Mononuclear cell (primary cell): Measurements from ENCODE around the gene SMG6. TPM values are rescaled to one million over a fixed set of nuclear protein-coding genes. Genes with fewer than 3 reads are reported as not detected.
"Not testable (repeated sequence)": the region's sequence is repeated elsewhere in the genome, so short reads cannot be mapped to it uniquely, and the experiment has no call there.

Experiments used
- H3K27me3 ChIP-seq: 2 replicates; pipeline ENCODE4 v1.6.0; 2011; ENCODE audit warnings: low read length, control low read depth; ENCODE audit not compliant: insufficient read depth
- H3K4me1 ChIP-seq: 2 replicates; pipeline ENCODE4 v1.5.1; 2011; ENCODE audit warnings: mild to moderate bottlenecking, low read length, control low read depth; ENCODE audit not compliant: insufficient read depth
- H3K4me3 ChIP-seq: 2 replicates; pipeline ENCODE4 v1.5.1; 2011; ENCODE audit warnings: mild to moderate bottlenecking, low read length, moderate library complexity
- H3K9me3 ChIP-seq: 2 replicates; pipeline ENCODE4 v1.5.1; 2011; ENCODE audit warnings: low read depth, mild to moderate bottlenecking, control low read depth, low read length
- total RNA-seq: library from RNA; depleted of rRNA; stranded (reverse); fragments of >200 nt; gene quantifications from one replicate; pipeline ENCODE4 v1.2.3, GENCODE V29; 2012

The SMG6 gene
- total RNA-seq, 1 donor: 21.8 TPM

DNA sequence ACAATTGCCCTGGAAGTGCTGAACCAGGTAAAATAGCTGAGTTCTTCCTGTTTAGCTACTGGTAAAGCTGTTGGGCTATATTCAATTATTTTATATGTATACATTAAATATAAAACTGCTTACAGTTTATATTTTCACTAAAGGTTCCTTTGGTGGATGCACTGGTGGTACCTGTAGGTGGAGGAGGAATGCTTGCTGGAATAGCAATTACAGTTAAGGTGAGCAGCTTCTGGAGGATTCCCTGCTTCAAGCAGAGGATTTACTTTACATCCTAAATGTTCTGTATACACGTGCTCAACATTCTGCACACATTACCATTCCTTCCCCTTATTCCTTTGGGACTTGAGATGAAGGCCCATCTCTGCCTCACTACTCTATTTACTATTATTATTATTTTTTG, 17.8 kb upstream of the SMG6 start:
- Histone ChIP-seq H3K27me3 (no peaks in the 10 kb centered on the region), H3K4me1 (no peaks in the 10 kb centered on the region), H3K4me3 (no peak overlapping the region), H3K9me3 (no peaks in the 10 kb centered on the region)

DNA sequence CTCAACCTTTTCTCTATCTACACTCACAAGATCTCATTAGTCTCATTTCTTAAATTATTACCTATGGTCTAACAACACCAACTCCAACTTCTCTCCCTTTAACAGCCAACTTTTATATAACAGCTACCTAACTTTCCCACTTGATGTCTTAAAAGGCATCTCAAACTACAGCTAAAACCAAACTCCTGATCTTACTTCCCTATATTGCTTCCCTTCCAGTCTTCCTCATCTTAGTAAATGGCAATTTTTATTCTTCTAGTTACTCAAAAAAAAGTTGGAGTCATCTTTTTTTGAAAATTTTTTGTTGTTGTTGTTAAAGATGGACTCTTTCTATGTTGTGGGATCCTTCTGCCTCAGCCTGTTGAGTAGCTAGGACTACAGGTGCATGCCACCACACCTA, 15.5 kb upstream of the SMG6 start:
- Histone ChIP-seq H3K27me3 (no peaks in the 10 kb centered on the region), H3K4me1 (no peaks in the 10 kb centered on the region), H3K4me3 (no peak overlapping the region), H3K9me3 (no peaks in the 10 kb centered on the region)

DNA sequence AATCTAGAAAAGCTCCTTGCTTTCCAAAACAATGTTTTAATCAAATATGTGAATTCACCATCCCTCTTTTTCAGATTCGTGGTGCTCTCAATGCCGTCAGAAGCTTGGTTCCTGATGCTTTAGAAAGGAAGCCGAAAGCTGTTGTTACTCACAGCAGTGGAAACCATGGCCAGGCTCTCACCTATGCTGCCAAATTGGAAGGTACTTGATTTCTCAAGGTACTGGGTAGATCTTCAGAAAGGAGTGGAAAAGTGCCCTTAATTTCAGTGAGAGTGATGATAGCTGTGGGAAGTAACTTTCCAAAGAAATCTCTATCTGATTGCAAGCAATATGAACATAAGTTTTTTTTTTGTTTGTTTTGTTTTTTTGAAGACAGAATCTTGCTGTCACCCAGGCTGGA, 14.2 kb upstream of the SMG6 start:
- no peaks in the 10 kb centered on the region for H3K9me3 ChIP-seq
- H3K4me3 ChIP-seq: no peak overlapping the region
- no peaks in the 10 kb centered on the region for H3K4me1 ChIP-seq
- H3K27me3 ChIP-seq: no peaks in the 10 kb centered on the region

DNA sequence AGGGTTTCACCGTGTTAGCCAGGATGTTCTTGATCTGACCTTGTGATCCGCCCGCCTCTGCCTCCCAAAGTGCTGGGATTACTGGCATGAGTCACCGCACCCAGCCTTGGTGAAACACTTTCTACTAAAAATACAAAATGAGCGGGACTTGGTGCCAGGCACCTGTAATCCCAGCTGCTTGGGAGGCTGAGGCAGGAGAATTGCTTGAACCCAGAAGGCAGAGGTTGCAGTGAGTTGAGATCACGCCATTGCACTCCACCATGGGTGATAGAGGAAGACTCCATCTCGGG, 13.3 kb upstream of the SMG6 start:
- not testable (repeated sequence) for H3K27me3 ChIP-seq, H3K9me3 ChIP-seq, H3K4me3 ChIP-seq, H3K4me1 ChIP-seq

DNA sequence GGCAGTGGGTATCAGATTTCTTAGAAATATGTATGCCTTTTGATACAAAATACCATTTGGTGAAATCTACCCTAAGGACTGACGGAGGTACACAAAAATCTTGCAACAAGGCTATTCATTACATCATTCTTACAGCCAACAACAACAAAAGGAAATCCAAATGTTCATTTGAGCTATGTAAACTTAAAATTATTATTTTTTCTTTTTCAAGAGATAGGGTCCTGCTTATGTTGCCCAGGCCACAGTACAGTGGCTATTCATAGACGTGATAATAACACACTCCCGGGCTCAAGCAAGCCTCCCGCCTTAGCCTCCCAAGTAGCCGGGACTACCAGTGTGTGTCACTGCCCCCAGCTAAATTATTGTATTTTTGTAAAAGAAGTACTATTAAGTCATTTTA, 9.2 kb upstream of the SMG6 start:
- Histone ChIP-seq H3K4me1 (no peaks in the 10 kb centered on the region), H3K27me3 (no peaks in the 10 kb centered on the region), H3K9me3 (no peaks in the 10 kb centered on the region), H3K4me3 (no peak overlapping the region)

DNA sequence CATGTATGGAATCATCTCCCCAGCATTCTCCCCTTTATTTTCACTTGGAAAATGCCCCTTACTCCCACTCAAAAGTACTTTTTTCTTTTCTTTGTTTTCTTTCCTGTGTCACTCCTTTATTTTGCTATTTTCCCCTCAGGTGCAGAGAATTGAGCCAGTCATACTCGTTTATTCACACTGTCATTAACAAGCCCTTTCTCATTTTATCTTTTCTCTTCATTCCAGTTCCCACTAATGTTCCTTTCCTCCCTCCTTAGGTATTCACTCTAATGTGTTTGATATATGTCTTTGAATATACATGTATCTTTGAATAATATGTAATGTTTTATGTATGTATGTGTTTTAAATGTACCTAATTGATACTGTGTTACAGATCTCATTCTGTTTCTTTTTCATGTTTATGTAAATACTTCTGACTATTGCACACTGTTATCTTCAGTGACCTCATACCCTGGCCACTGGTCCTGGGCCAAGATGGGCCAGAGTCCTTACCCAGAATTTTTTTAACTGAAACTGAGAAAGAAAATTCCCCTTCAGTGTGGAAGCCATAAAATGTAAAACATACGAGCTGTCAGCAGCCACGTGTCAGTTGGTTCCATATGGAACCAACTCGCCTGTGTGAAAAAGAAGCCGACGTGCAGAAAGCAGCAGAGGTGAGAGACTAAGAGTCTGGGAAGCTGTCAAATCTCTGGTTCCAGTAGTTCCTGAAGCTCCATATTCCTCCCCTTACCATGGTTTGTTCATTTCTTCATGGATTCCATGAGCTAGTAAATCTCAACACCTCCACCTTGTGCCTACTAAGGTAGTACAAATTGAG, 6.0 kb upstream of the SMG6 start:
- peaks cover 3% of the 10 kb centered on the region for H3K4me1 ChIP-seq
- no peaks in the 10 kb centered on the region for H3K27me3 ChIP-seq
- no peaks in the 10 kb centered on the region for H3K9me3 ChIP-seq
- H3K4me3 ChIP-seq: no peak overlapping the region

DNA sequence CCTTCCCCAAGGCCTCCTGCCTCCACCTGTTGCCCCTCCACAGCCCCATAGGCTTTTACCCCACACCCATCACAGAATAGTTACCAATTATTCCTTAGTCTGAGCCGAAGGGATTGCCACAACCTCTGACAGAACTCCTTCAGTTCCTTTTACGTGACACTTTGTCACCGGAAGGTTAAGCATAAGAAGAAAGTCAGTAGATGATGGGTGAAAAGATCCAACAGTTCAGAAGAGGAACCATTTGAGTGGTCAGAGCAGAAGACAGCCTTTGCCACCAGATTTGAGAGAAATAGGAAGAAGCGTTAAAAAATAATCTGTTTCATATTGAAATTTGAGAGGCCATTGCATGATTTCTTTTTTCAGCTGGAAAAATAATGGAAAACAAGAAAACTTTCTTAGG, 1.3 kb upstream of the SMG6 start:
- H3K4me3 ChIP-seq: no peak overlapping the region
- H3K27me3 ChIP-seq: no peaks in the 10 kb centered on the region
- peaks cover 21% of the 10 kb centered on the region for H3K4me1 ChIP-seq
- no peaks in the 10 kb centered on the region for H3K9me3 ChIP-seq

DNA sequence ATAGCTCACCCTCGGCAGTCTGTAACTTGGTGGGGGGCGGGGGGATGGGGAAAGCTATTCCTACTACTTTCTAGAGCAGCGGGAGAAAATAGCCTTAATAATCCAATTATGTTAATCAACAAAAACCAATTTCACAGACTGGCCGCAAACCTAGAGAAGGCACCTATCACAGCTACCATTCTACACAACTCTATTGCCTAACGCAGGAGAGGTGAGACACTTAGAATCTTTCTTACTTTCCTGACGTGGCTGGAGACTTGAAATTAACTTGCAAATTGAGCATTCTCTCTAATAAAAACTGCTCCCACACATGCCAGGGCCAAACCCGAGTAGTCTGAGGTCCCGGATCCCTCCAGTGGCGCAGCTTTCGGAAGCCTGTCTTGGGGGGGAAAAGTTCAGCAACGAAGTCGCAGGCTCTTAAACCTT, 794 bp downstream of the SMG6 start:
- Histone ChIP-seq H3K9me3 (no peaks in the 10 kb centered on the region), H3K4me1 (peaks cover 21% of the 10 kb centered on the region), H3K27me3 (no peaks in the 10 kb centered on the region), H3K4me3 (peak overlapping the region; percentile 89)

DNA sequence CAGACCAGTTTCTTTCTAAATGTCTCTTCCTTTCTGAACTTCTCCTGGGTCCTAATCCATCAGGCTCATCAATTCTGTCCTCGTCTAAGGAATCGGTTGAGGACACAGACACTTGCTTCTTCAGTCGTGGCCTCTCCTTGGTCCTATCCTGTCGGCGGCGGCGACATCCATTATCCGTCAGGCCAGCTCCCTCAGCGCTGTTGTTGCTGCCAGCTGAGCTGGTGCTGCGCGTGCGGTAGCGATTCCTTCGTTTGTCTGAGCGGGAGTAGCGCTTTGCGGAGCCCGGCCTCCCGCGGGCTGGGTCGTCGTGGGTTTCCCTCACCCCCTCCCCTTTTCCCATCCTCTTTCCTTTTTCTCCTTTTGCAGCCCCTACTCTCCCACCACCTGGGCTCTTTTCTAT, 3.8 kb downstream of the SMG6 start:
- Histone ChIP-seq H3K27me3 (no peaks in the 10 kb centered on the region), H3K4me1 (peaks cover 21% of the 10 kb centered on the region), H3K9me3 (no peaks in the 10 kb centered on the region), H3K4me3 (no peak overlapping the region)

DNA sequence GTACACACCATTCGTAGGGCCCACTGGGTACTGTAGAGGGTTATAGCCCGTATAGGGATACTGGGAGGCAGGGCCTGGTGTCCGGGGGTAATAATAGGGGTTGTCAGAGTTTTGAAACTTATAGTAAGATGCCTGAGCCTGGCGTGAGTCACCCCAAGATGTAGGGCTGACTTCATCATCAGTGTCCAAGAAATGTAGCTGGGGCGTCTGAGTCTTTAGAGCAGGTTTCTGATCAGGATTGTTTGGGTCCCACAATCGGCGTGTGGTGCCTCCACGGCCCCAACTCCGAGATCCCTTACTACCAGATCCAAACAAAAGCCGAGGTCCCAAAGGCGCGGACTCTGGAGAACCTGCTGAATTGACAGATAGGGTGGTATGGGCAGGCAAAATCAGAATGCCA, 4.4 kb downstream of the SMG6 start:
- Histone ChIP-seq H3K4me3 (no peak overlapping the region), H3K9me3 (no peaks in the 10 kb centered on the region), H3K4me1 (peaks cover 14% of the 10 kb centered on the region), H3K27me3 (no peaks in the 10 kb centered on the region)

DNA sequence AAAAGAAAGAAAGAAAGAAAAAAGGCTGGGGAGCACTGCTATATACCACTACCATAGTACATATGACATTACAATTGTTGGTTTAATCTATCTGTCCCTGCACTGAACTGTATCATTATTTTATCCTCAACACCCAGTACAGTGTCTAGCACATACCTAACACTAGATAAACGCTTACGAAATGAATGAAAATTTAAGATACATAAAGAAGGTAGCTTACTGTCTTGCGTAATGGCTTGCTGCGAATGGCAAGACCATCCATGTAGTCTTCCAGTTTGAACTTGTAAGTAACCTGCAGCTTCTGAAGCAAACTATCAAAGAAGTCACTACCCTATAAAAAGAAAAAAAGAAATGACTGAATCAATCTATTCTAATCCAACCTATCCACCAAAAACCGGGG, 6.6 kb downstream of the SMG6 start:
- no peaks in the 10 kb centered on the region for H3K9me3 ChIP-seq
- H3K4me3 ChIP-seq: no peak overlapping the region
- H3K4me1 ChIP-seq: peaks cover 3% of the 10 kb centered on the region
- no peaks in the 10 kb centered on the region for H3K27me3 ChIP-seq

DNA sequence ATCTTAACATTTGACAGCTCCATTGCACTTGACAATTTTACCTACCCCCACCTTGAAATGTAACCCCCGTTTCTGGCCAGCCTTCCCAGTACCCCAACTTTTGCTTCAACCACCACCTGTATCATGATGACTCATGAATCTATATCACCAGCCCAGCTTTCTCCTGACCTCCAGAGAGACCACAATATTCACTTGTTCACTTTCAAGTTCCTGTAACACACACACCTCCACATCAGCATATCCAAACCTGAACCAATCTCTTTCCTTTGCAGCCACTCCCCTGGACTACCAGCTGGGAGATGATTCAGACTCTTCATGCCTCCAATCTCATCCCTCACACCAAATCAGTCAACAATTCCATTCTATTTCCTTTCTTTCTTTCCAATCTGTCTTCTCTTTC, 8.0 kb downstream of the SMG6 start:
- Histone ChIP-seq H3K4me1 (no peaks in the 10 kb centered on the region), H3K4me3 (no peak overlapping the region), H3K9me3 (no peaks in the 10 kb centered on the region), H3K27me3 (no peaks in the 10 kb centered on the region)

DNA sequence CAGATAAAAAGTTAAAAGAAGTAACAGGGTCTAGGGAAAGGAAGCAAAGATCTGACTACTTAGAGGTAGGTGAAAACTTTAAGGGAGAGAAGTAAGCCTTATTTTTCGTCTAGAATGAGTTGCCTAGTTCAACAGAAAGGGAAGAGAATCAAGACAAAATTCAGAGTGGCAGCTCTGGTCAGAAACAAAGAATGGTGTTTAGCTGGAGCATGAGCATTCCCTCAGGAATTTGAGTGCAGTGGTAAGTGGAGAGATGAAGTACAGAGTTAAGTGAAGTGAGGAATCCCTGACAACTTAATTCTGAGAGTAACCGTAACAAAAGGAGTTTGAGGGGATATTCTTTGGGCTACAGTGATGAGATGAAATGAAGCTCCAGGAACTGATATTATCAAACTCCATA, 11.5 kb downstream of the SMG6 start:
- H3K4me1 ChIP-seq: no peaks in the 10 kb centered on the region
- H3K4me3 ChIP-seq: no peak overlapping the region
- H3K9me3 ChIP-seq: no peaks in the 10 kb centered on the region
- H3K27me3 ChIP-seq: no peaks in the 10 kb centered on the region

DNA sequence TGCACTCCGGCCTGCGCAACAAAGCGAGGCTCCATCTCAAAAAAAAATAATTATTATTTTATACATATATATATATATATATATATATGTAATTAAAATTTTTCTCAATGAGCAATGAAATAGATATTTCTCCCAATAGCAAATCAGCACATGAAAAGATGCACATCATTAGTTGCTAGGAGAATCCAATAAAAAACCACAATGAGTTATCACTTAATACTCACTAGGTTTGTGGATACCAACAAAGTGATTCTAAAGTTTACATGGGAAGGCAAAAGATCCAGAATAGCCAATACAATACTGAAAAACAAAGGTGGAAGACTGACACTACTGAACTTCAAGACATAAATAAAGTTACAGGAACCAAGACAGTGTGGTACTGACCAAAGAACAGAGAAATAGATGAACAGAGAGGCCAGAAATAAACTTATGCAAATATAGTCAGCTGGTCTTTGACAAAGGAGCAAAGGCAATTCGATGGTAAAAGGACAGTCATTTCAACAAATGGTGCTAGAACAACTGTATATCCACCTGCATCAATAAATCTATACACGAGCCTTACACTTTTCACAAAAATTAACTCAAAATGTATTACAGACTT, 13.6 kb downstream of the SMG6 start:
- no peaks in the 10 kb centered on the region for H3K9me3 ChIP-seq
- no peaks in the 10 kb centered on the region for H3K27me3 ChIP-seq
- H3K4me3 ChIP-seq: no peak overlapping the region
- H3K4me1 ChIP-seq: no peaks in the 10 kb centered on the region

DNA sequence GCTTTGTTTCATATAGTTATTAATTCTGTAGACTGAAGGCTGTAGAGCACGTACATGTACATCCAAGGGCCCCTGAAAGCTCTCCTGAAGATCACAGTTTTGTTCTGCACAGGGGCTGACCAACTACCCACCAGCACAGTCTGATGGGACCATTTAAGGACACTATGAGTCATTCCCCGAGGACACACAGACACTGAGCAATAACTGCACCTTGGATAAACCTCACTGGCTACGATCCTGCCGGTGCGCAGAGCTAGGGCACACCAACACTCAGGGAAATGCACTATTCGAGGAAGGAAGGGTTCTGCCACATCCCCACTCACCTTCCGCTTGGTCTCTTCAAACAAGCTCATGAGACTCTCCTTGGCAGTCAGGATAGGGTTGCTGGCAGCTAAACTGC, 20.3 kb downstream of the SMG6 start:
- Histone ChIP-seq H3K27me3 (no peaks in the 10 kb centered on the region), H3K9me3 (no peaks in the 10 kb centered on the region), H3K4me3 (no peak overlapping the region), H3K4me1 (peaks cover 6% of the 10 kb centered on the region)

DNA sequence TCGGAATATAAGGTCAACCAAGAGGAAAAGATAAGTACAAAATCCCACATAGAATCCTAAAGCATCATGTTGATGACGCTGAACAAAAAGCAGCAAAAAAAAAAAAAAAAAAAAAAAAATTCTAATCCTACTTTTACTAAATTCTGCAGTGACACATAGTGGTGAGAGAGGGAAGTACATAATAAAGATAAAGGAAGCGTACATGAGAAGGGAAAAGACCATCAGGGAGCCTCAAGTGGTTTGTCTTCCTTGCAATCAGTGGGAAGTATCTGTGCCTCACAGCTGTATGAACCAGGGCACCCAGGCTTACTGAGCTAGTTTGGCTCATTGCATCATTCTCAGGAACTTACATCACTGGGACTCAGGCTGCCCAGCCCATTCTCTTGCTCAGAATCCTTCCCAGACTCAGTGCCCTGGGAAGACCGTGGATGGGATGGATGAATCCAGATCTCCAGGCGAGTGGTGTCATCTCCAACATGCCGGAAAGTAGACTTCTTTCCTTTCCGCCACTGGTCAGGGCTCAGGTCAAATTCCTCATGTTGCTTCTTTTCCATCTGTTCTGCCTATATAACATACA, 21.2 kb downstream of the SMG6 start:
- Histone ChIP-seq H3K4me3 (no peak overlapping the region), H3K27me3 (no peaks in the 10 kb centered on the region), H3K9me3 (no peaks in the 10 kb centered on the region)

More for the DNA sequence above, 21.2 kb downstream of the SMG6 start:
- peaks cover 6% of the 10 kb centered on the region for H3K4me1 ChIP-seq
